ENCODE measurements around the gene HAUS7. TPM values are rescaled to one million over a fixed set of nuclear protein-coding genes. Genes with fewer than 3 reads are reported as not detected.
A peak's percentile ranks its signal among the peaks of the same experiment; 100 is the strongest.

Gene HAUS7
- total RNA-seq, 1 donor from 2014 or later: 31.3 TPM

GRCh38 chrX:153443476-153444332 lies 26.7 kb downstream of the HAUS7 start:
- no peaks in the 10 kb centered on the region for H3K36me3 Mint-ChIP-seq (ENCODE audit: low read depth)
- peak; percentile 94 for DNase-seq (ENCODE audit: low spot score)
- no peak for TF ChIP-seq CTCF (IDR thresholded peaks at IDR 0.05)
- no peak overlapping the region for H3K27ac Mint-ChIP-seq (ENCODE audit: unreplicated experiment)
- no peaks in the 10 kb centered on the region for H3K4me1 Mint-ChIP-seq (ENCODE audit: low read depth)
- no peaks in the 10 kb centered on the region for H3K9me3 Mint-ChIP-seq (ENCODE audit: low read depth)
- H3K27me3 Mint-ChIP-seq (ENCODE audit: low read depth): peaks cover 5% of the 10 kb centered on the region
- H3K4me3 Mint-ChIP-seq (ENCODE audit: unreplicated experiment): no peak overlapping the region

GRCh38 chrX:153442463-153442862 lies 27.9 kb downstream of the HAUS7 start:
- no peak for DNase-seq (ENCODE audit: low spot score)
- Mint-ChIP-seq H3K9me3 (ENCODE audit: low read depth) (no peaks in the 10 kb centered on the region), H3K27me3 (ENCODE audit: low read depth) (peaks cover 10% of the 10 kb centered on the region), H3K27ac (ENCODE audit: unreplicated experiment) (no peak overlapping the region), H3K36me3 (ENCODE audit: low read depth) (no peaks in the 10 kb centered on the region), H3K4me3 (ENCODE audit: unreplicated experiment) (no peak overlapping the region), H3K4me1 (ENCODE audit: low read depth) (no peaks in the 10 kb centered on the region)
- no peak for TF ChIP-seq CTCF (IDR thresholded peaks at IDR 0.05)

GRCh38 chrX:153441981-153442380 lies 28.4 kb downstream of the HAUS7 start:
- Mint-ChIP-seq H3K27me3 (ENCODE audit: low read depth) (peaks cover 11% of the 10 kb centered on the region), H3K4me1 (ENCODE audit: low read depth) (no peaks in the 10 kb centered on the region), H3K9me3 (ENCODE audit: low read depth) (no peaks in the 10 kb centered on the region), H3K27ac (ENCODE audit: unreplicated experiment) (no peak overlapping the region), H3K4me3 (ENCODE audit: unreplicated experiment) (no peak overlapping the region), H3K36me3 (ENCODE audit: low read depth) (no peaks in the 10 kb centered on the region)
- no peak for DNase-seq (ENCODE audit: low spot score)
- TF ChIP-seq CTCF (IDR thresholded peaks at IDR 0.05): no peak

- no peaks in the 10 kb centered on the region for H3K4me1 Mint-ChIP-seq (ENCODE audit: low read depth)
- H3K36me3 Mint-ChIP-seq (ENCODE audit: low read depth): no peaks in the 10 kb centered on the region
- H3K9me3 Mint-ChIP-seq (ENCODE audit: low read depth): no peaks in the 10 kb centered on the region
- no peak for TF ChIP-seq CTCF (IDR thresholded peaks at IDR 0.05)
- peaks cover 11% of the 10 kb centered on the region for H3K27me3 Mint-ChIP-seq (ENCODE audit: low read depth)
- no peak overlapping the region for H3K4me3 Mint-ChIP-seq (ENCODE audit: unreplicated experiment)
- H3K27ac Mint-ChIP-seq (ENCODE audit: unreplicated experiment): no peak overlapping the region
- no peak for DNase-seq (ENCODE audit: low spot score)
These were observed 29.1 kb downstream of the HAUS7 start for GRCh38 chrX:153441296-153441695.

GRCh38 chrX:153440556-153441135 lies 29.7 kb downstream of the HAUS7 start:
- TF ChIP-seq CTCF (IDR thresholded peaks at IDR 0.05): no peak
- no peak for DNase-seq (ENCODE audit: low spot score)
- H3K4me3 Mint-ChIP-seq (ENCODE audit: unreplicated experiment): no peak overlapping the region
- H3K27ac Mint-ChIP-seq (ENCODE audit: unreplicated experiment): no peak overlapping the region
- no peaks in the 10 kb centered on the region for H3K4me1 Mint-ChIP-seq (ENCODE audit: low read depth)
- peaks cover 11% of the 10 kb centered on the region for H3K27me3 Mint-ChIP-seq (ENCODE audit: low read depth)
- no peaks in the 10 kb centered on the region for H3K9me3 Mint-ChIP-seq (ENCODE audit: low read depth)
- no peaks in the 10 kb centered on the region for H3K36me3 Mint-ChIP-seq (ENCODE audit: low read depth)
